HG02763 (cell line): ENCODE measurements around the gene ZNF836.
A peak's percentile ranks its signal among the peaks of the same experiment; 100 is the strongest.
"Not testable (repeated sequence)": the region's sequence is repeated elsewhere in the genome, so short reads cannot be mapped to it uniquely, and the experiment has no call there.

ENCODE experiments used
- ATAC-seq: cut with Tn5 transposase; IDR thresholded peaks from one replicate; pipeline ENCODE4 v1.9.1; 2021; ENCODE audit warnings: mild to moderate bottlenecking, moderate library complexity; ENCODE audit not compliant: unreplicated experiment

ZNF836 gene

GRCh38 chr19:52171321-52172169, at the start of gene ZNF836:
ZNF836 (minus strand) TSS chr19:52171621; CDS start chr19:52168072, 3,549 bp downstream.
- ATAC-seq: peak; percentile 67

- ATAC-seq: no peak
These were observed 49.6 kb upstream of the ZNF836 start for GRCh38 chr19:52221031-52221430.

GRCh38 chr19:52219611-52220010, 48.2 kb upstream of the ZNF836 start:
- ATAC-seq: no peak

GRCh38 chr19:52217576-52217975, 46.2 kb upstream of the ZNF836 start:
- ATAC-seq: no peak

- ATAC-seq: no peak
These were observed 45.0 kb upstream of the ZNF836 start for GRCh38 chr19:52216401-52216800.

GRCh38 chr19:52214241-52214640, 42.8 kb upstream of the ZNF836 start:
- no peak for ATAC-seq

- ATAC-seq: no peak
These were observed 41.3 kb upstream of the ZNF836 start for GRCh38 chr19:52212572-52213255.

- ATAC-seq: no peak
These were observed 40.6 kb upstream of the ZNF836 start for GRCh38 chr19:52211926-52212571.

GRCh38 chr19:52211203-52211602, 39.8 kb upstream of the ZNF836 start:
- no peak for ATAC-seq

GRCh38 chr19:52206481-52206880, 35.1 kb upstream of the ZNF836 start:
- no peak for ATAC-seq

GRCh38 chr19:52200755-52201391, 29.5 kb upstream of the ZNF836 start:
- ATAC-seq: not testable (repeated sequence)

GRCh38 chr19:52200044-52200443, 28.6 kb upstream of the ZNF836 start:
- no peak for ATAC-seq

GRCh38 chr19:52198678-52199077, 27.3 kb upstream of the ZNF836 start:
- ATAC-seq: no peak

GRCh38 chr19:52197964-52198363, 26.5 kb upstream of the ZNF836 start:
- no peak for ATAC-seq

GRCh38 chr19:52196256-52196967, 25.0 kb upstream of the ZNF836 start:
- ATAC-seq: no peak

GRCh38 chr19:52191951-52192350, 20.5 kb upstream of the ZNF836 start:
- ATAC-seq: no peak

- ATAC-seq: no peak
These were observed 20.0 kb upstream of the ZNF836 start for GRCh38 chr19:52191389-52191788.

GRCh38 chr19:52190487-52191293, 19.3 kb upstream of the ZNF836 start:
- ATAC-seq: no peak

GRCh38 chr19:52189735-52190486, 18.5 kb upstream of the ZNF836 start, which contains the start of gene PPP2R1A:
PPP2R1A (plus strand) TSS chr19:52190052; CDS start chr19:52190097, 45 bp downstream.
- peak; percentile 92 for ATAC-seq
